GM23248 (cell line): ENCODE measurements around the gene CENPP.

Experiments
- EZH2 ChIP-seq: fragments of 200-600 bp; sonication (generic); IDR thresholded peaks from 2 replicates; pipeline ENCODE4 v1.6.1; 2018; ENCODE audit warnings: antibody characterized with exemption, mild to moderate bottlenecking; ENCODE audit not compliant: insufficient read depth, poor library complexity, severe bottlenecking
- EZH2phosphoT487 ChIP-seq: fragments of 200-600 bp; sonication (generic); IDR thresholded peaks from 2 replicates; pipeline ENCODE4 v1.6.1; 2018; ENCODE audit warnings: antibody characterized with exemption, moderate library complexity, mild to moderate bottlenecking, low read depth; ENCODE audit not compliant: insufficient read depth

- no peak for TF ChIP-seq EZH2phosphoT487
- TF ChIP-seq EZH2, result no peak
Measured at GRCh38 chr9:92479346-92479745, 153.6 kb downstream of the CENPP start.
